Measurements from ENCODE around the gene U2AF1L4. TPM values are rescaled to one million over a fixed set of nuclear protein-coding genes. Genes with fewer than 3 reads are reported as not detected.

U2AF1L4 gene
- total RNA-seq, 1 experiment from 2014 or later, result 37.5 TPM

GRCh38 chr19:35767288-35768081, 22.3 kb upstream of the U2AF1L4 start:
- no peak overlapping the region for H3K27ac Mint-ChIP-seq (ENCODE audit: low read depth, unreplicated experiment)
- CTCF ChIA-PET, result interaction anchor here (0.8 kb wide), 1 partner anchor 119 kb away, joined by 3 read pairs; the partner anchor contains the start of gene COX6B1
- TF ChIP-seq CTCF (IDR thresholded peaks at IDR 0.05; ENCODE audit: unreplicated experiment), result no peak
- H3K4me3 Mint-ChIP-seq (ENCODE audit: unreplicated experiment), result no peak overlapping the region
- H3K27me3 Mint-ChIP-seq (ENCODE audit: insufficient read depth, unreplicated experiment), result no peaks in the 10 kb centered on the region
- peaks cover 27% of the 10 kb centered on the region for H3K36me3 Mint-ChIP-seq (ENCODE audit: insufficient read depth, unreplicated experiment)
- DNase-seq (ENCODE audit: unreplicated experiment), result no peak
- H3K9me3 Mint-ChIP-seq (ENCODE audit: unreplicated experiment), result no peaks in the 10 kb centered on the region
- no TSS peak for BruUV-seq (replicated peaks)
- POLR2A ChIA-PET, result interaction anchor here (1.2 kb wide), 1 partner anchor 19 kb away, joined by 4 read pairs; the partner anchor contains the start of gene LIN37
- intact Hi-C loops (cut with micrococcal nuclease), result no loop called here
- no peaks in the 10 kb centered on the region for H3K4me1 Mint-ChIP-seq (ENCODE audit: insufficient read depth, unreplicated experiment)

GRCh38 chr19:35766571-35767104, 21.4 kb upstream of the U2AF1L4 start:
- ChIA-PET POLR2A (interaction anchor here (0.7 to 1.2 kb wide), 2 partner anchors 18 to 146 kb away, joined by 3 to 4 read pairs; partner anchors contain the start of gene LIN37), CTCF (no interaction called here)
- DNase-seq (ENCODE audit: unreplicated experiment), result no peak
- no peaks in the 10 kb centered on the region for H3K9me3 Mint-ChIP-seq (ENCODE audit: unreplicated experiment)
- BruUV-seq (replicated peaks), result no TSS peak
- H3K4me1 Mint-ChIP-seq (ENCODE audit: insufficient read depth, unreplicated experiment), result no peaks in the 10 kb centered on the region
- intact Hi-C loops (cut with micrococcal nuclease), result no loop called here
- no peak overlapping the region for H3K27ac Mint-ChIP-seq (ENCODE audit: low read depth, unreplicated experiment)
- TF ChIP-seq CTCF (IDR thresholded peaks at IDR 0.05; ENCODE audit: unreplicated experiment), result no peak
- peaks cover 35% of the 10 kb centered on the region for H3K36me3 Mint-ChIP-seq (ENCODE audit: insufficient read depth, unreplicated experiment)
- no peaks in the 10 kb centered on the region for H3K27me3 Mint-ChIP-seq (ENCODE audit: insufficient read depth, unreplicated experiment)
- H3K4me3 Mint-ChIP-seq (ENCODE audit: unreplicated experiment), result no peak overlapping the region

- H3K27ac Mint-ChIP-seq (ENCODE audit: low read depth, unreplicated experiment), result no peak overlapping the region
- no peak for TF ChIP-seq CTCF (IDR thresholded peaks at IDR 0.05; ENCODE audit: unreplicated experiment)
- H3K27me3 Mint-ChIP-seq (ENCODE audit: insufficient read depth, unreplicated experiment), result no peaks in the 10 kb centered on the region
- H3K4me3 Mint-ChIP-seq (ENCODE audit: unreplicated experiment), result no peak overlapping the region
- ChIA-PET POLR2A (no interaction called here), CTCF (no interaction called here)
- H3K36me3 Mint-ChIP-seq (ENCODE audit: insufficient read depth, unreplicated experiment), result peaks cover 49% of the 10 kb centered on the region
- no peak for DNase-seq (ENCODE audit: unreplicated experiment)
- peaks cover under 1% of the 10 kb centered on the region for H3K4me1 Mint-ChIP-seq (ENCODE audit: insufficient read depth, unreplicated experiment)
- intact Hi-C loops (cut with micrococcal nuclease), result no loop called here
- no TSS peak for BruUV-seq (replicated peaks)
- H3K9me3 Mint-ChIP-seq (ENCODE audit: unreplicated experiment), result no peaks in the 10 kb centered on the region
These were observed 19.5 kb upstream of the U2AF1L4 start for GRCh38 chr19:35764432-35765315.

Measured in MCF 10A (cell line).